Measurements from ENCODE around the gene UBXN1.
A peak's percentile ranks its signal among the peaks of the same experiment; 100 is the strongest.

DNA sequence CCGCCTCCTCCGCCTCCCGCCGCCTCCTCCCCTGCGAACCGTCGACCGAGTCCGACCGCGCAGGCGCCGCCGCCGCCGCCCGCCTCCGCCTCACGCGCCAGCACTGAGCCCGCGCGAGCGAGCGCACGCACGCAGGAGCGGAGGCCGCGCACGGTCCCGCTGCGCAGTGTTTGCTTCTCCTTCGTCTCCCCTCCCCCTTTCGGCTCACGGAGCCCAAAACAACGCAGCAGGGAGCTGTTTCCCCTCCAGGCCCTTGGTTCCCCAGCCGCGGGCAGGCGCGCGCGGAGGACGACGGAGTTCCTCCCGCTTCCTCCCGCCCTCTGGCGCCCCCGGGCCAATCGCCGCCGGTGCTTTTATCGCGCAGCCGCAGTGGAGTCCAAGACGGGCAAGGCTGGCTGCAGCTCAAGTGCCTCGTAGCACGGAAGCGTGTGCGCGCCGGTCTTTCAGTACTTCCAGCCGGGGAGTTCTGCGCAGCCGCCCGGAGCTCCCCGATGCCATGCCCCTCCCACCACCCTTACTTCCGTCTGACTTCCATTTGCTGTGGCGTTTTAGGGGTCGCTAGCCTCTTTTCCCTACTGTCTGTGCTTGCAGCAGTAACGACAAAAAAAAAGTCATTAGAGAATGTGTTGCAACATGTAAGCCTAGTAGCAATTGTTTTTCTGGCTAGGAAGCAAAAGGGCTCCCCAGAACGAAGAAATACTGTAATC lies 48.4 kb upstream of the UBXN1 start, which contains the start of gene HNRNPUL2:
- TF ChIP-seq, protein P1, sequence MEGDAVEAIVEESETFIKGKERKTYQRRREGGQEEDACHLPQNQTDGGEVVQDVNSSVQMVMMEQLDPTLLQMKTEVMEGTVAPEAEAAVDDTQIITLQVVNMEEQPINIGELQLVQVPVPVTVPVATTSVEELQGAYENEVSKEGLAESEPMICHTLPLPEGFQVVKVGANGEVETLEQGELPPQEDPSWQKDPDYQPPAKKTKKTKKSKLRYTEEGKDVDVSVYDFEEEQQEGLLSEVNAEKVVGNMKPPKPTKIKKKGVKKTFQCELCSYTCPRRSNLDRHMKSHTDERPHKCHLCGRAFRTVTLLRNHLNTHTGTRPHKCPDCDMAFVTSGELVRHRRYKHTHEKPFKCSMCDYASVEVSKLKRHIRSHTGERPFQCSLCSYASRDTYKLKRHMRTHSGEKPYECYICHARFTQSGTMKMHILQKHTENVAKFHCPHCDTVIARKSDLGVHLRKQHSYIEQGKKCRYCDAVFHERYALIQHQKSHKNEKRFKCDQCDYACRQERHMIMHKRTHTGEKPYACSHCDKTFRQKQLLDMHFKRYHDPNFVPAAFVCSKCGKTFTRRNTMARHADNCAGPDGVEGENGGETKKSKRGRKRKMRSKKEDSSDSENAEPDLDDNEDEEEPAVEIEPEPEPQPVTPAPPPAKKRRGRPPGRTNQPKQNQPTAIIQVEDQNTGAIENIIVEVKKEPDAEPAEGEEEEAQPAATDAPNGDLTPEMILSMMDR (IDR thresholded peaks at IDR 0.05; ENCODE audit: insufficient read depth, low read length), result no peak
- TF ChIP-seq GABPA (IDR thresholded peaks at IDR 0.05; ENCODE audit: low read depth), result 0 out of 2 replicates have a peak, but pooled peaks have one; percentile 33
